Central memory CD8-positive, alpha-beta T cell (primary cell): ENCODE data around the gene OSBPL5.

Source experiments
- ATAC-seq: fragments of 150-1000 bp; cut with Tn5 transposase; replicated peaks from 2 replicates; pipeline ENCODE4 v1.10.0; 2022; ENCODE audit warnings: mild to moderate bottlenecking, moderate FRiP score, moderate number of reproducible peaks; ENCODE audit not compliant: poor library complexity, severe bottlenecking; ENCODE audit errors: extremely low read depth
- DNase-seq, 2 donors: peaks; one replicate each; pipeline ENCODE4 v3.0.0; 2021; ENCODE audit warnings: low spot score in 2 of 2
- H3K27ac Mint-ChIP-seq: one replicate; pipeline ENCODE4 v1.8.0; 2022; ENCODE audit warnings: low read depth, mild to moderate bottlenecking, moderate library complexity, mixed read lengths
- H3K27me3 Mint-ChIP-seq: one replicate; pipeline ENCODE4 v1.8.0; 2022; ENCODE audit warnings: mixed read lengths
- H3K36me3 Mint-ChIP-seq: one replicate; pipeline ENCODE4 v1.8.0; 2022; ENCODE audit warnings: mild to moderate bottlenecking, moderate library complexity, mixed read lengths; ENCODE audit not compliant: insufficient read depth
- H3K4me1 Mint-ChIP-seq: one replicate; pipeline ENCODE4 v1.8.0; 2022; ENCODE audit warnings: mixed read lengths
- H3K4me3 Mint-ChIP-seq: one replicate; pipeline ENCODE4 v1.8.0; 2022; ENCODE audit warnings: mild to moderate bottlenecking, moderate library complexity, mixed read lengths
- H3K9me3 Mint-ChIP-seq: one replicate; pipeline ENCODE4 v1.8.0; 2022; ENCODE audit warnings: mixed read lengths

OSBPL5 gene

GRCh38 chr11:3091081-3091845 is 73.8 kb downstream of the OSBPL5 start:
- H3K27me3 Mint-ChIP-seq = no peaks in the 10 kb centered on the region
- DNase-seq = no peak
- H3K36me3 Mint-ChIP-seq = peaks cover 21% of the 10 kb centered on the region
- no peaks in the 10 kb centered on the region for H3K4me1 Mint-ChIP-seq
- no peak for ATAC-seq
- H3K4me3 Mint-ChIP-seq = no peak overlapping the region
- H3K27ac Mint-ChIP-seq = no peak overlapping the region
- no peaks in the 10 kb centered on the region for H3K9me3 Mint-ChIP-seq

- no peak overlapping the region for H3K27ac Mint-ChIP-seq
- H3K4me3 Mint-ChIP-seq = no peak overlapping the region
- DNase-seq = no peak
- H3K9me3 Mint-ChIP-seq = no peaks in the 10 kb centered on the region
- H3K4me1 Mint-ChIP-seq = no peaks in the 10 kb centered on the region
- H3K36me3 Mint-ChIP-seq = peaks cover 16% of the 10 kb centered on the region
- no peaks in the 10 kb centered on the region for H3K27me3 Mint-ChIP-seq
- no peak for ATAC-seq
Observed at GRCh38 chr11:3090096-3090901, 74.8 kb downstream of the OSBPL5 start.

- H3K27ac Mint-ChIP-seq = no peak overlapping the region
- DNase-seq (no peak), ATAC-seq (no peak)
- no peak overlapping the region for H3K4me3 Mint-ChIP-seq
- H3K27me3 Mint-ChIP-seq = no peaks in the 10 kb centered on the region
- H3K4me1 Mint-ChIP-seq = no peaks in the 10 kb centered on the region
- no peaks in the 10 kb centered on the region for H3K9me3 Mint-ChIP-seq
- peaks cover 16% of the 10 kb centered on the region for H3K36me3 Mint-ChIP-seq
Observed at GRCh38 chr11:3089236-3090061, 75.7 kb downstream of the OSBPL5 start.

- DNase-seq = no peak
- Mint-ChIP-seq H3K36me3 (peaks cover 19% of the 10 kb centered on the region), H3K9me3 (no peaks in the 10 kb centered on the region), H3K27ac (no peak overlapping the region), H3K4me3 (no peak overlapping the region), H3K4me1 (no peaks in the 10 kb centered on the region), H3K27me3 (no peaks in the 10 kb centered on the region)
- ATAC-seq = no peak
Observed at GRCh38 chr11:3088806-3089205, 76.3 kb downstream of the OSBPL5 start.

GRCh38 chr11:3087821-3088800 is 77.0 kb downstream of the OSBPL5 start:
- no peak overlapping the region for H3K27ac Mint-ChIP-seq
- no peaks in the 10 kb centered on the region for H3K27me3 Mint-ChIP-seq
- H3K4me3 Mint-ChIP-seq = no peak overlapping the region
- H3K4me1 Mint-ChIP-seq = no peaks in the 10 kb centered on the region
- H3K9me3 Mint-ChIP-seq = no peaks in the 10 kb centered on the region
- peaks cover 13% of the 10 kb centered on the region for H3K36me3 Mint-ChIP-seq
- ATAC-seq (no peak), DNase-seq (no peak)

GRCh38 chr11:3087373-3087772 is 77.7 kb downstream of the OSBPL5 start:
- Mint-ChIP-seq H3K27ac (no peak overlapping the region), H3K9me3 (no peaks in the 10 kb centered on the region), H3K4me1 (no peaks in the 10 kb centered on the region), H3K36me3 (peaks cover 13% of the 10 kb centered on the region), H3K4me3 (no peak overlapping the region), H3K27me3 (no peaks in the 10 kb centered on the region)
- DNase-seq = no peak
- no peak for ATAC-seq

GRCh38 chr11:3086671-3087150 is 78.4 kb downstream of the OSBPL5 start:
- ATAC-seq = no peak
- H3K36me3 Mint-ChIP-seq = peaks cover 11% of the 10 kb centered on the region
- H3K9me3 Mint-ChIP-seq = no peaks in the 10 kb centered on the region
- H3K27ac Mint-ChIP-seq = no peak overlapping the region
- DNase-seq = no peak
- H3K4me3 Mint-ChIP-seq = no peak overlapping the region
- no peaks in the 10 kb centered on the region for H3K27me3 Mint-ChIP-seq
- H3K4me1 Mint-ChIP-seq = no peaks in the 10 kb centered on the region

GRCh38 chr11:3086114-3086513 is 79.0 kb downstream of the OSBPL5 start:
- DNase-seq = no peak
- H3K4me1 Mint-ChIP-seq = no peaks in the 10 kb centered on the region

GRCh38 chr11:3085052-3085451 is 80.1 kb downstream of the OSBPL5 start:
- DNase-seq (no peak), ATAC-seq (no peak)
- H3K27ac Mint-ChIP-seq = no peak overlapping the region
- peaks cover 9% of the 10 kb centered on the region for H3K36me3 Mint-ChIP-seq
- no peaks in the 10 kb centered on the region for H3K4me1 Mint-ChIP-seq
- H3K4me3 Mint-ChIP-seq = no peak overlapping the region
- no peaks in the 10 kb centered on the region for H3K27me3 Mint-ChIP-seq
- no peaks in the 10 kb centered on the region for H3K9me3 Mint-ChIP-seq

More at GRCh38 chr11:3086114-3086513, 79.0 kb downstream of the OSBPL5 start:
- H3K9me3 Mint-ChIP-seq = no peaks in the 10 kb centered on the region
- peak overlapping the region; percentile 80 for H3K27ac Mint-ChIP-seq
- no peak for ATAC-seq
- no peak overlapping the region for H3K4me3 Mint-ChIP-seq
- H3K27me3 Mint-ChIP-seq = no peaks in the 10 kb centered on the region
- H3K36me3 Mint-ChIP-seq = peaks cover 8% of the 10 kb centered on the region

- Mint-ChIP-seq H3K9me3 (no peaks in the 10 kb centered on the region), H3K27me3 (no peaks in the 10 kb centered on the region), H3K4me1 (no peaks in the 10 kb centered on the region), H3K27ac (no peak overlapping the region), H3K36me3 (peaks cover 9% of the 10 kb centered on the region), H3K4me3 (no peak overlapping the region)
- DNase-seq (no peak), ATAC-seq (no peak)
Observed at GRCh38 chr11:3083321-3083720, 81.8 kb downstream of the OSBPL5 start.

- peaks cover 5% of the 10 kb centered on the region for H3K36me3 Mint-ChIP-seq
Observed at GRCh38 chr11:3081386-3081751, 83.7 kb downstream of the OSBPL5 start.

More at GRCh38 chr11:3081386-3081751, 83.7 kb downstream of the OSBPL5 start:
- no peaks in the 10 kb centered on the region for H3K9me3 Mint-ChIP-seq
- ATAC-seq (no peak), DNase-seq (no peak)
- H3K27me3 Mint-ChIP-seq = no peaks in the 10 kb centered on the region
- H3K27ac Mint-ChIP-seq = no peak overlapping the region
- no peak overlapping the region for H3K4me3 Mint-ChIP-seq
- H3K4me1 Mint-ChIP-seq = no peaks in the 10 kb centered on the region
